NCI-H2196 (cell line): ENCODE measurements around the gene ETV5.

ENCODE experiments used
- DNase-seq: peaks from one replicate; lab custom pipeline; 2025; ENCODE audit not compliant: unreplicated experiment; lab: John Stamatoyannopoulos, UW

ETV5 gene

GRCh38 chr3:186097317-186097662, 11.6 kb downstream of the ETV5 start:
- no peak for DNase-seq

DNA sequence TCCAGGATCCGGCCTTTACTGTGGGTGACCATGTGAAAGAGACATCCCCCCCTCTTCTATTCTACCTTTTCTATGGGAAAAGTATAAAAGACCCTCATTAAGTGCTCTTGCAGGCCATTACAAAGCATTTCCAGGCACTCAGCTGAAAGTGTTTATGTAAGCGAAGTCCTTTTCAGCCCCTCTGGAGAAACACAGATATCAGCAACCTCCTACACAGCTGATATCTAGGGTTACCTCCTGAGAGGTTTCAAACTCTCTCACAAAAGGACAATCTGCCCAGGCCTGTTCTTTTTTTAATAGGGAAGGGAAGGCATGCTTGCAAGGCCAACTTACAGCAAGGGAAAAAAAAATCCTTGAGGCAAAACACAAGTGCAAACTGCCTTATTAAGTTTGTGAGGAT, 12.6 kb downstream of the ETV5 start:
- DNase-seq: no peak

DNA sequence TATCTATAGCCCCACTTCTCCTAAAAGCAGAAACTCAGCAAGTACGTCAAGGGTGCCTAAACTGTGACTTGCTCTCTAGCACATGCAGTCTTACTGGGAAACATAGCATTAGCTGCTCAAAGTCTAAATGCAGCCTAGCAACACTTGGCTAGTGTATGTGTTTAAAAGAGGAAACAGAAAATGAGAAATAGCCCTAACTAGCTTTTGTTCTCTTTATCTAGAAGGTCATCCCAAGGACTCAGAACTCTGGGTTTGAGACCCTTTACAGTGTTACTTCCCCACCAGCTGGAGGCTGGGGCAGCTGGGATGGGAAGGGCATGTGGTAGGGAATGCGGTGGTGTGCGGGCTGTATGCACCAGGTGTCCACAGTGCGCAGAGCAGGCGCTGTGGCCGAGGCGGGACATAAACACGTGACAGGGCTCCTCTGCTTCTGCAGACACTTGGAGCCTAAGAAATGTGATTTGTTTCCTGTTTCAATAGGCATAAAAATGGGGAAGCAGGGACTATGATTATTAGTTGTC, 13.3 kb downstream of the ETV5 start:
- no peak for DNase-seq

- DNase-seq: no peak
Observed at GRCh38 chr3:186094696-186095425, 14.0 kb downstream of the ETV5 start.

DNA sequence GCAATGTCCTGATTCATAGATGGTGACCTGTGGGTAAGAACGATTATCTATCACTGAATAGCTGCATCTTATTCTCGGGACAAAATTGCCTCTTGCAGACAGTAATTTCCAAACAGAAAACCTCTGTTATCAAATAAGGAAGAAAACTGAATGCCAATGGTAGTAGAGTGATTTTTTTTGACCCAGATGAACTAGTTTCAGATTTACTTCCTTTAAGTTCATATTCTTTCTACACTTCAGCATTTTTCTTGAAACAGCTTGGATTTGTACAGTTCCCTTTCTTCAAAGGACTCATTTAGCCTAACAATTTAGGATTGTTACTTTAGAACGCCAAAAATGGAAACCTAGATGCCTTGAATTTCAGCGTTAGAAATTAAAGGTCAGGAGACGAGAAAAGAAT, 14.6 kb downstream of the ETV5 start:
- DNase-seq: no peak

GRCh38 chr3:186093271-186093900, 15.5 kb downstream of the ETV5 start:
- DNase-seq: no peak

GRCh38 chr3:186092360-186093070, 16.4 kb downstream of the ETV5 start:
- DNase-seq: no peak

DNA sequence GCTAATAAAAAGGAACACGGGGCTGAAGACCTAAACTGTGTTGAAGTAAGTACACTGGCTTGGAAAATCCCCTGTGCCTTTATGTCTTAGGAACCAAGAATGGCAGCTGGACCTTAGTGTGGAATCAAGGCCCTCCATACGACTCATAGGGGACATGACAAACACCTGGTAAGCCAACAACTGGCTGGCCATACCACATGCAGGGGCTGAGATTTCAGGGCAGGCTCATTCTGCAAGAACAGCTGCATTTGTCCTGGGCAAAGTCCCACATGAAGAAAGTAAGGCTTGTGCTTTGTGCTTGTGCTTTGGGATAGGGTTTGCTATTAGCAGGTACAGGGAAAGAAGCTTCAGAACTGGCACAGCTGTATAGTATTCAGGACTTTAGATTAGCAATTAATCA, 18.0 kb downstream of the ETV5 start:
- DNase-seq: no peak

DNA sequence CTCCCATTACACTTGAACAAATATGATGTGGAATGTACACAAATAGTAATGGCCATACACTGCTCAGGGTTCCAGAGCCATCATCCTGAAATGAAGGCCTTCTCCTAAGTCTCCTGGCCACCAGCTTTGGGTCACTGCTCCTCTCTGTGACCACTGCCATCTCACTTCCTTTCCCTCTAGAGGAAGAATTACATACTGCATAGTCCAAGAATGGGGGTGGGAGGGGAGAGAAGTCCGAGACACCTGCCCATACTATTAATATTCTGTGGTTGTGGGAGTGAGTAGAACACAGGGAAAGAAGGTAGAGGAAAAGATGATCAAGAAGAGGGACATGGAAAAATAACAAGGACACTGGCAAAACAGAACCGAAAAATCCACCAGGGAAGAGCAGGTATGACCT, 20.6 kb downstream of the ETV5 start:
- no peak for DNase-seq

DNA sequence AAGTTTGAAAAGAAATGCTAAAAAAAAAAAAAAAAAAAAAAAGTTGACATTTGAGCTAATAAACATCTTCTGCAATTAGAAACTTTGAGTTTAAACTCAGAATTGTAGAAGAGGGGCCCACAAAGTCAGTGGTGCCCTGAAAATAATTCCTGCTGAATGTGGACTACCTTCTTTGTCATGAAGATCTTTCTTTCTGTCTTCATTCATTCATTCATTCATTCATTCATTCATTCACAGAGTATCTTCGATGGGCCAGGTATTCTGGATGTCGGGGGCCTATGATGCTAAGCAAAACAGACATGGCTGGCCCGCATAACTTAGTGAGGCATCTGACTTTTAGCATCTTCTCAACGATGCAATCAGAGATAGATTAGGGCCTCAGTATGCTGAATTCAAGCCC, 24.6 kb downstream of the ETV5 start:
- DNase-seq: no peak

DNA sequence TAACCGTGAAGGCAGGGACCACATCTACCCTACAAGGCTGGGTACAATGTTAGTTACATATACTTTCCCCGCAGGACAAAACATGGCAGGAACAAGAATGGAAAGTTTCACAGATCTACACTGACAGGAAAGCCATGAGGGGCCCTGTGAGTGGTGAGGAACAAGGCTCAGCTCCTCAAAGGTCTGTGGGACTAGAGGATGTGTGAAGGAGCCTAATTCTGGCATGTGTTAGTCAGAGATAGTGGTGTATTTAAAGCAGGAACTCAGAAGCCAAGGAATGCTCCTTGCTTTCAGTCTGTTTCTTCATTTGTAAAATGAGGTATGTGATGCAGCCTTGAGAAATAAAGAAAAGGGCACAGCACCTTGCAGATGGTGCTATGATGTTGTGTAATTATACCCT, 25.1 kb downstream of the ETV5 start:
- DNase-seq: no peak

DNA sequence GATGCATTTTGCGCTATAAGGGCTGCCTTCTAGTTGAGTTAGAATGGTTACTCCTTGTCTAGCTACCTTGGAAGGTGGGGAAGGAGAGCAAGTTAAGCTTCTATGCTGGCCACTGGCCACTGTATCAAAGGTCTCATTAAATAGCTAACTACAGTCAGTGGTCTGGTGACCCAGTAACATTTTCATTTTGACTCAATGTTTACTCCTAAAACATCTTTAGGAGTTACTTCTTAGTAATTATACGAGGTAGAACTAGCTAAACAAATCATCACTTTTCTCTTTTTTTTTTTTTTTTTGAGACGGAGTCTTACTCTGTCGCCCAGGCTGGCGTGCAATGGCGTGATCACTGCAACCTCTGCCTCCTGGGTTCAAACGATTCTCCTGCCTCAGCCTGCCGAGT, 26.7 kb downstream of the ETV5 start:
- no peak for DNase-seq

DNA sequence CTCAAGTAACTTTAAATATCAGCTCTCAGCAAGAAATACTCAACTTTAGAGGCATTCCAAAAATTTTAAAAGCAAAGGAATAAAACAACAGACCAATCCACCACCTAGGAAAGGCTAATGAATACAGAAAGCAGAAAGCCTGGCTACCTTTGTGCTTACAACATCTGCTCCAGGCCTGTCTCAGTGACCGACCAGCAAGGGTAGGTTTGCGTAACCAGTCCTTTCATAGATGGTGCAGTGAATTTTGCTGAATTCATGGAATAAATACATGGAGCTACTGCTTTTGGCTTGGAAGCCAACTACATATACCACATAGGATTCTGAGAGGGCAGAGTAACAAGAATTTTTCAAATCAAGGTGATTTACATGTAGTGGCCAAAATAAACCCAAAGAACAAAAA, 27.2 kb downstream of the ETV5 start:
- DNase-seq: no peak

- DNase-seq: no peak
Observed at GRCh38 chr3:186080849-186081438, 27.9 kb downstream of the ETV5 start.

DNA sequence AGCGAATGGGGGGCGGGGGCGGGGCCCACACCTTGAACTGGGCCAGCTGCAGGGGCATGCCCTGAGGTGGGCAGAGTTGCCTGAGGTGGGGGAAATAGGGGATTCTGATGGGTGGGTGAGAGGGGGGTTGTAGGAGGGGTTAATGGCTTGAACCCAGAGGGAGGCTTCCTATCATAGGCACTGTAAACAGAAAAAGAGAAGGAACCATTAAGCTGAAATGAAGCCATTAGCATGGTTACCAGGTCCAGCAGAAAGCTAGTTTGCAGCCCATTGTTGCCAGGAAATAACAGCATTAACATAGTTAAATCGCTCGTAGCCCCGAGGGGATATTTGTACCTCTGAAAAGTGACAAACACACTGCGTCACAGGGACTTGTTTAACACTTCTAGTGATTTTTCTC, 29.0 kb downstream of the ETV5 start:
- no peak for DNase-seq

- DNase-seq: no peak
Observed at GRCh38 chr3:186077466-186077865, 31.4 kb downstream of the ETV5 start.

DNA sequence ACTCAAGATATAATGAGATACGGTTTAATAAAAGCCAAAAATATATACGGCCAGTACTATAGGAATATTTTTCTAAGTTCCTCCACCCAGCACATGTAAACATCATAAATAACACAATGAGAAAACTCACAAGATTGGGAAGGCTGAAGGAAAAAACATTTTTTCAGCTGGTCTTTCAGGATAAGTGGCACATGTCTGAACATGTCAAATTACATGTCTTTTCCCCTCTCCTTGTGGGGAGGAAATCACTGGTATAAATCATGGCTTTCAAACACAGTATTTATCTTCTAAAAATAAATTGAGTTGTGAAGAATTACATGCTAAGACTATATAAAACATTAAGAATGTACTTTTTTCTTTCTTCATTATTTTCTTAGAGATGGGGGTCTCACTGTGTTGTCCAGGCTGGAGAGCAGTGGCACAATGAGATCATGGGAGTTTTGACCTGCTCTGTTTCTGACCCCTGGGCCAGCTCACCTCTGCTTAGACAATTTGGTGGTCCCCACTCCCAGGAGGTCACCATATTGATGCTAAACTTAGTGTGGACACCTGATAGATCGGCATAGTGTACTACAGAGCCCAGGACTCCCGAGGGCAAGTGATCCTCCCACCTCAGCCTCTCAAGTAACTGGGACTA, 32.8 kb downstream of the ETV5 start:
- DNase-seq: no peak

- DNase-seq: no peak
Observed at GRCh38 chr3:186075489-186075888, 33.4 kb downstream of the ETV5 start.

GRCh38 chr3:186073641-186074040, 35.2 kb downstream of the ETV5 start:
- DNase-seq: no peak

GRCh38 chr3:186070996-186071395, 37.9 kb downstream of the ETV5 start:
- DNase-seq: peak; percentile 33

DNA sequence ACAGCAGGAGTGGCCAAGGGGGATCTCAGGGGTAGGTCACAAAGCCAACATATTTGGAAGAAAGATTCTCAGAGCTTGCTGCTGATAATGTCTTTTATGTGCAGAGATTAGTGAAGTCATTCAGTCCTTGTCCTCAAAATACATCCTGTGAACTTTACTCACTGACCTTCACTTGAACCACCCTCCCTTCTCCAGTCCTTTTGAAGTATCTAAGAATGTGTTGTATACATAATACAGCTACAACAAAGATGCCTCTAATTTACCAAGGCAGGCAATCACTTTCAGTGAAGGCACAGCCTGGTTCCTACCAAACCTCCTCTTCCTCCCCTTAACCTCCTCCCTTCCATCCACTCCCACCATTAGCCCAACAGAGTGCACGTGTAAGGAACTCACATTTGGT, 38.3 kb downstream of the ETV5 start:
- DNase-seq: no peak
